Tibial nerve (tissue), 3 donors: ENCODE data around the gene GNPAT.

ENCODE experiments used
- CTCF ChIP-seq, 5 experiments: fragments of 200-600 bp in 3 of 5; fragments of 450-650 bp in 2 of 5; sonication (generic) in 3 of 5; IDR thresholded peaks; one replicate each; pipeline ENCODE4 v1.5.1; 2016 to 2019; ENCODE audit warnings: antibody characterized with exemption in 5 of 5, mild to moderate bottlenecking in 3 of 5, moderate library complexity in 2 of 5
- POLR2A ChIP-seq, 2 donors: fragments of 450-650 bp; IDR thresholded peaks; one replicate each; pipeline ENCODE4 v1.6.1; 2017; ENCODE audit warnings: antibody characterized with exemption in 2 of 2, mild to moderate bottlenecking in 2 of 2, moderate library complexity in 2 of 2

DNA sequence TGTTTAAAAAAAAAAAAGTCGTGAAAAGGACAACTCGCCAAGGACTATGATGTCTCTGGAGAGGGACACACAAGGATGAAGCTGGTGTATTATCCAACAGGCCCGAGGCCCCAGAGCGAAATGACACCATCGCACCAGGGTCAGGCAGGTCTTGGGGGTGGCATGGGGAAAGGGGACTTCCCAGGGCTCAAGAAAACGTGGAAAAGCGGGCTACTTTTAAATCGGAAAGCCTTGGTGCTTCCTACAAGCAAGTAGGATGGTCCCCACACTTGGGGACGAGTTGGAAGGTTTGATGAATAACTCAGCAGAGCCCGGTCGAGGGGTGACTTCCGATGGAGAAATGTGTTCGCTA is 505 bp upstream of the GNPAT start:
- TF ChIP-seq CTCF (IDR thresholded peaks at IDR 0.05) (no peak), POLR2A (IDR thresholded peaks at IDR 0.05) (no peak)
